Measurements from ENCODE around the gene GJC2.
"Not testable (repeated sequence)": the region's sequence is repeated elsewhere in the genome, so short reads cannot be mapped to it uniquely, and the experiment has no call there.

GJC2 gene

GRCh38 chr1:228170666-228171065 is 20.9 kb downstream of the GJC2 start:
- TF ChIP-seq CTCF (IDR thresholded peaks at IDR 0.05): no peak
- H3K27ac Mint-ChIP-seq: peak overlapping the region; percentile 88
- H3K4me3 Mint-ChIP-seq: no peak overlapping the region
- H3K27me3 Mint-ChIP-seq (ENCODE audit: low read depth, poor library complexity): no peaks in the 10 kb centered on the region
- no peak for DNase-seq
- H3K36me3 Mint-ChIP-seq (ENCODE audit: low read depth): no peaks in the 10 kb centered on the region
- H3K4me1 Mint-ChIP-seq: peaks cover 12% of the 10 kb centered on the region
- H3K9me3 Mint-ChIP-seq: no peaks in the 10 kb centered on the region

GRCh38 chr1:228171221-228171891 is 21.6 kb downstream of the GJC2 start:
- H3K36me3 Mint-ChIP-seq (ENCODE audit: low read depth): no peaks in the 10 kb centered on the region
- no peak overlapping the region for H3K4me3 Mint-ChIP-seq
- peaks cover 12% of the 10 kb centered on the region for H3K4me1 Mint-ChIP-seq
- H3K9me3 Mint-ChIP-seq: no peaks in the 10 kb centered on the region
- no peaks in the 10 kb centered on the region for H3K27me3 Mint-ChIP-seq (ENCODE audit: low read depth, poor library complexity)
- TF ChIP-seq CTCF (IDR thresholded peaks at IDR 0.05): no peak
- H3K27ac Mint-ChIP-seq: peak overlapping the region; percentile 32
- no peak for DNase-seq

- no peaks in the 10 kb centered on the region for H3K9me3 Mint-ChIP-seq
- no peak overlapping the region for H3K27ac Mint-ChIP-seq
- TF ChIP-seq CTCF (IDR thresholded peaks at IDR 0.05): no peak
- no peaks in the 10 kb centered on the region for H3K27me3 Mint-ChIP-seq (ENCODE audit: low read depth, poor library complexity)
- no peak overlapping the region for H3K4me3 Mint-ChIP-seq
- H3K4me1 Mint-ChIP-seq: peaks cover 2% of the 10 kb centered on the region
- DNase-seq: no peak
- H3K36me3 Mint-ChIP-seq (ENCODE audit: low read depth): no peaks in the 10 kb centered on the region
Observed at GRCh38 chr1:228172591-228173527, 23.1 kb downstream of the GJC2 start.

- not testable (repeated sequence) for H3K4me1 Mint-ChIP-seq; H3K27ac Mint-ChIP-seq; DNase-seq; H3K27me3 Mint-ChIP-seq (ENCODE audit: low read depth, poor library complexity); H3K9me3 Mint-ChIP-seq; H3K4me3 Mint-ChIP-seq; H3K36me3 Mint-ChIP-seq (ENCODE audit: low read depth)
Observed at GRCh38 chr1:228173528-228174481, 24.1 kb downstream of the GJC2 start.

- H3K4me3 Mint-ChIP-seq: no peak overlapping the region
- no peak for TF ChIP-seq CTCF (IDR thresholded peaks at IDR 0.05)
- H3K9me3 Mint-ChIP-seq: no peaks in the 10 kb centered on the region
- H3K36me3 Mint-ChIP-seq (ENCODE audit: low read depth): no peaks in the 10 kb centered on the region
- H3K27me3 Mint-ChIP-seq (ENCODE audit: low read depth, poor library complexity): peaks cover 3% of the 10 kb centered on the region
- H3K4me1 Mint-ChIP-seq: no peaks in the 10 kb centered on the region
- no peak overlapping the region for H3K27ac Mint-ChIP-seq
- no peak for DNase-seq
Observed at GRCh38 chr1:228174482-228175315, 25.0 kb downstream of the GJC2 start.

Measured in nephron progenitor cell (in vitro differentiated cells).